ENCODE data around the gene KIAA1671.
"Not testable (repeated sequence)": the region's sequence is repeated elsewhere in the genome, so short reads cannot be mapped to it uniquely, and the experiment has no call there.

The KIAA1671 gene

DNA sequence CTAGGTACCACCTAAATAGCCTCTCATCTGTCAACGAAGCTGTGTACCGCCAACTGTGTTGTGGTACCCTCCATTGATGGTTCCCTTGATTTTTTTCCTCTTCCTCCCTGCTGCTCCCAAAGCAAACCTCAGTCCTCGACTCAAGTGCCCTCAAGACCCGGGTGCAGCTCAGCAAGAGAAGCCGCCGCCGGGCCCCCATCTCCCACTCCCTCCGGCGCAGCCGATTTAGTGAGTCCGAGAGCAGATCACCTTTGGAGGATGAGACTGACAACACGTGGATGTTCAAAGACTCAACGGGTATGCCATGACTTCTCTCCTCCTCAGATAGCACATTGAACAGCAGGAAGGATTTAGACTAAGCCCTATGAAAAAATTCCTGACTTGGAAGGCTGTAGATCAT is 224.7 kb downstream of the KIAA1671 start:
- Histone ChIP-seq H3K4me3 (ENCODE audit: low read depth in 1 of 2, low read length in 2 of 2) (no peak overlapping the region), H3K9ac (ENCODE audit: low read length) (no peak overlapping the region), H3K27me3 (ENCODE audit: control insufficient read depth in 1 of 2, insufficient read depth in 2 of 2, low read length in 2 of 2) (no peaks in the 10 kb centered on the region), H3K27ac (ENCODE audit: low read depth, low read length) (no peak overlapping the region), H3K9me3 (ENCODE audit: low read length) (no peaks in the 10 kb centered on the region), H3K36me3 (ENCODE audit: insufficient read depth, low read length) (peaks cover 12% of the 10 kb centered on the region), H3K4me1 (ENCODE audit: insufficient read depth, low read length) (no peaks in the 10 kb centered on the region)

DNA sequence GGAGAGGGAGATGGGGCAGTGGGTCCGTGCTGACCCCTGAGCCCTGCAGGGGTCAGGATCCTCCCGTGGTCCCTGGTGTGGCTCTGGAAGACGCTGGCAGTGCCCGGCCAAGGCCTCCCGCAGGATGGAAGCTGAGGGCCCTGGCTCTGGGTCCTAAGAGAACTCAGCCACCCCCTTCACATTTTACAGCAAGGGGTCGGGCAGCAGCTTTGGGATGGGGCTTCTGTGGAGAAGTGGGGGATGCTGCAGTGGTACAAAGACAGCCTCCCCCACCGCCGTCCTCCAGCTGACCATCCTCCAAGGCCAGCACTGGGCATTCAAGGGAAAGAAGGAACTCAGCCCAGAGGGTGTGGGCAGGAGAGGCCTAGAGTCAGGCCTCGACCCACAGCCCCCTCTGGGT is 225.4 kb downstream of the KIAA1671 start:
- Histone ChIP-seq H3K4me3 (ENCODE audit: low read depth in 1 of 2, low read length in 2 of 2) (no peak overlapping the region), H3K9me3 (ENCODE audit: low read length) (no peaks in the 10 kb centered on the region), H3K36me3 (ENCODE audit: insufficient read depth, low read length) (peaks cover 12% of the 10 kb centered on the region), H3K27me3 (ENCODE audit: control insufficient read depth in 1 of 2, insufficient read depth in 2 of 2, low read length in 2 of 2) (no peaks in the 10 kb centered on the region), H3K9ac (ENCODE audit: low read length) (no peak overlapping the region), H3K27ac (ENCODE audit: low read depth, low read length) (no peak overlapping the region), H3K4me1 (ENCODE audit: insufficient read depth, low read length) (no peaks in the 10 kb centered on the region)

GRCh38 chr22:25178348-25178747 is 225.8 kb downstream of the KIAA1671 start:
- H3K4me1 ChIP-seq (ENCODE audit: insufficient read depth, low read length); H3K9me3 ChIP-seq (ENCODE audit: low read length); H3K27me3 ChIP-seq (ENCODE audit: control insufficient read depth in 1 of 2, insufficient read depth in 2 of 2, low read length in 2 of 2); H3K9ac ChIP-seq (ENCODE audit: low read length); H3K4me3 ChIP-seq (ENCODE audit: low read depth in 1 of 2, low read length in 2 of 2); H3K27ac ChIP-seq (ENCODE audit: low read depth, low read length): not testable (repeated sequence)
- H3K36me3 ChIP-seq (ENCODE audit: insufficient read depth, low read length): peaks cover 12% of the 10 kb centered on the region

- H3K36me3 ChIP-seq (ENCODE audit: insufficient read depth, low read length): peaks cover 12% of the 10 kb centered on the region
- not testable (repeated sequence) for H3K27ac ChIP-seq (ENCODE audit: low read depth, low read length)
Observed at GRCh38 chr22:25178869-25179631, 226.5 kb downstream of the KIAA1671 start.

GRCh38 chr22:25182131-25183110 is 229.9 kb downstream of the KIAA1671 start:
- Histone ChIP-seq H3K4me3 (ENCODE audit: low read depth in 1 of 2, low read length in 2 of 2) (no peak overlapping the region), H3K27ac (ENCODE audit: low read depth, low read length) (no peak overlapping the region), H3K9me3 (ENCODE audit: low read length) (no peaks in the 10 kb centered on the region), H3K9ac (ENCODE audit: low read length) (no peak overlapping the region), H3K36me3 (ENCODE audit: insufficient read depth, low read length) (no peaks in the 10 kb centered on the region), H3K4me1 (ENCODE audit: insufficient read depth, low read length) (no peaks in the 10 kb centered on the region), H3K27me3 (ENCODE audit: control insufficient read depth in 1 of 2, insufficient read depth in 2 of 2, low read length in 2 of 2) (no peaks in the 10 kb centered on the region)

More at GRCh38 chr22:25178869-25179631, 226.5 kb downstream of the KIAA1671 start:
- not testable (repeated sequence) for H3K4me1 ChIP-seq (ENCODE audit: insufficient read depth, low read length); H3K4me3 ChIP-seq (ENCODE audit: low read depth in 1 of 2, low read length in 2 of 2); H3K27me3 ChIP-seq (ENCODE audit: control insufficient read depth in 1 of 2, insufficient read depth in 2 of 2, low read length in 2 of 2); H3K9me3 ChIP-seq (ENCODE audit: low read length); H3K9ac ChIP-seq (ENCODE audit: low read length)

DNA sequence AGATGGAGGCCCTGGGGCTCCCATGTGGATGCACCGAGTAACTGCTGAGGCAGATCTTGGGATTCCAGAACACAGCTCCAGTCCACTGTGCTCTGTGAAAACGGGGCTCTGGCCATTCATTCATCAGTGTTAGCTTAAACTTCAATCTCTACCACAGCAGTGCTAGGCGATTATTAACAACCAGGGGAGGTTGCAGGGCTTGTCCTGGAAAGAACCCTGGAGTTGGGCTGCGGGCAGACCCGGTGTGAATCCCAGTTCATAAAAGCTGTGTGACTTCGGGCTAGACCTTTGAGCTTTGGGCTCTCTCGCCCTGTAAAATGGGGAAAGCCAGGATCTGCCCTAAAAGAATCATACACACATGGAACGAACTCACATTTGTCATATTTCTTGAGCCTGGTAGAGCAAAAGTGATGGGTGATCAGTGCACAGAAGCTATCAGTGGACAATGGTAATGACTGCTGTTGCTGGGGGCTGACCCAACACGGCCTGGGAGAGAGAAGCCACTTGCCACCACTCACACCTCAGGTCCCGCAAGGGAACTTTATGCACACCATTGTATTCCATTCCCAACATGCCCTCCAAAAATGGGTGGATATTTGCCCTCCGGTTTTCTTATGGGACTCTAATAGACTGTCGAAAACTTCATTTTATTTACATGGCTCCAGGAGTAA is 231.6 kb downstream of the KIAA1671 start:
- Histone ChIP-seq H3K27ac (ENCODE audit: low read depth, low read length) (no peak overlapping the region), H3K9me3 (ENCODE audit: low read length) (no peaks in the 10 kb centered on the region), H3K4me3 (ENCODE audit: low read depth in 1 of 2, low read length in 2 of 2) (no peak overlapping the region), H3K9ac (ENCODE audit: low read length) (no peak overlapping the region), H3K36me3 (ENCODE audit: insufficient read depth, low read length) (no peaks in the 10 kb centered on the region), H3K27me3 (ENCODE audit: control insufficient read depth in 1 of 2, insufficient read depth in 2 of 2, low read length in 2 of 2) (no peaks in the 10 kb centered on the region), H3K4me1 (ENCODE audit: insufficient read depth, low read length) (no peaks in the 10 kb centered on the region)

DNA sequence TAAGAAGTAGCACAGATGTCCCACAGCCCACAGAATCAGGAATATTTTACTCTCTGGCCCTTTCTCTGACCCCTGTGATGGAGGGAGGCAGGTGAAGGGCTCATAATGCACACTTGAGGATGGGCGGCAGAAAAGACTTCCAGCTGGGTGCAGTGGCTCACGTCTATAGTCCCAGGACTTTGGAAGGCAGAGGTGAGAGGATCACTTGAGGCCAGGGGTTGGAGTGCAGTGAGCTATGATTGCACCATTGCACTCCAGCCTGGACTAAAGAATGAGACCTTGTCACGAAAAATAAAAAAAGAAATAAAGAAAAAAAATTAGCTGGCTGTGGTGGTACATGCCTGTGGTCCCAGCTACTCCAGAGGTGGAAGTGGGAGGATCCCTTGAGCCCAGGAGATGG is 233.6 kb downstream of the KIAA1671 start:
- Histone ChIP-seq H3K36me3 (ENCODE audit: insufficient read depth, low read length) (no peaks in the 10 kb centered on the region), H3K9me3 (ENCODE audit: low read length) (no peaks in the 10 kb centered on the region), H3K9ac (ENCODE audit: low read length) (no peak overlapping the region), H3K4me1 (ENCODE audit: insufficient read depth, low read length) (no peaks in the 10 kb centered on the region), H3K27ac (ENCODE audit: low read depth, low read length) (no peak overlapping the region), H3K27me3 (ENCODE audit: control insufficient read depth in 1 of 2, insufficient read depth in 2 of 2, low read length in 2 of 2) (no peaks in the 10 kb centered on the region), H3K4me3 (ENCODE audit: low read depth in 1 of 2, low read length in 2 of 2) (no peak overlapping the region)

DNA sequence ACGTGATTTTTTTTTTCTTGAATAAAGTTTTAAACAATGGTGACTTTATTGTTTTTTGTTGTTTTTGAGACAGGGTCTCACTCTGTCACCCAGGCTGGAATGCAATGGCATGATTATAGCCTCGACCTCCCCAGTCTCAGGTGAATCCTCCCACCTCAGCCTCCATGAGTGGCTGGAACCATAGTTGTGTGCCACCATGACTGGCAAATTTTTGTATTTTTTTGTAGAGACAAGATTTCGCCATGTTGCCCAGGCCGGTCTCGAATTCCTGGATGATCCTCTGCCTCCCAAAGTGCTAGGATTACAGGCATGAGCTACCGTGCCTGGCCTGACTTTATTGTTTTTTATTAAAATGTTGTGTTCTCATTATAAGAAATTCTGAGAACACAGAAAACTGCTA is 235.0 kb downstream of the KIAA1671 start:
- H3K9ac ChIP-seq (ENCODE audit: low read length): no peak overlapping the region
- no peaks in the 10 kb centered on the region for H3K36me3 ChIP-seq (ENCODE audit: insufficient read depth, low read length)
- H3K27ac ChIP-seq (ENCODE audit: low read depth, low read length): no peak overlapping the region
- H3K27me3 ChIP-seq (ENCODE audit: control insufficient read depth in 1 of 2, insufficient read depth in 2 of 2, low read length in 2 of 2): no peaks in the 10 kb centered on the region
- H3K4me3 ChIP-seq (ENCODE audit: low read depth in 1 of 2, low read length in 2 of 2): no peak overlapping the region
- no peaks in the 10 kb centered on the region for H3K9me3 ChIP-seq (ENCODE audit: low read length)
- no peaks in the 10 kb centered on the region for H3K4me1 ChIP-seq (ENCODE audit: insufficient read depth, low read length)

DNA sequence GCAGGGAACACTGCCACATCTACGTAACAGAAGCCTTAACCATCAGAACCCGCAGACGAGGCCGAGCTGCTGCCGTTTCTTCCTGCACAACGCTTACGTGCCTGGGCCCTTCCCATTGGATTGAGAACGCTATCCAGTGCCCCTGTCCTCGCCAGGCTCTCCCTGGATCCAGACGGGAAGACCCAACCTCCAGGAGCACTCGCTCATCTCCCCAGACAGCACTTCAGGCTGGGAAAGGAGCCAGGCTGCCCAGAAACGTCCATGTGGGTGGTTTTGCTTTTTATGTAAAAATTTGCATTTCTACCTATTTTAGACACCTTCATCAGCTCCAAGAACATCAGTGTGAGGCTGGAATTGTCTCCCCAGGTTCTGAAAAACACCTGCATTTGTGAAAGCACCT is 239.9 kb downstream of the KIAA1671 start:
- H3K4me3 ChIP-seq (ENCODE audit: low read depth in 1 of 2, low read length in 2 of 2): no peak overlapping the region
- no peak overlapping the region for H3K27ac ChIP-seq (ENCODE audit: low read depth, low read length)
- H3K9ac ChIP-seq (ENCODE audit: low read length): no peak overlapping the region
- no peaks in the 10 kb centered on the region for H3K36me3 ChIP-seq (ENCODE audit: insufficient read depth, low read length)
- no peaks in the 10 kb centered on the region for H3K9me3 ChIP-seq (ENCODE audit: low read length)
- no peaks in the 10 kb centered on the region for H3K4me1 ChIP-seq (ENCODE audit: insufficient read depth, low read length)
- H3K27me3 ChIP-seq (ENCODE audit: control insufficient read depth in 1 of 2, insufficient read depth in 2 of 2, low read length in 2 of 2): no peaks in the 10 kb centered on the region

- no peak overlapping the region for H3K9ac ChIP-seq (ENCODE audit: low read length)
- H3K27me3 ChIP-seq (ENCODE audit: control insufficient read depth in 1 of 2, insufficient read depth in 2 of 2, low read length in 2 of 2): no peaks in the 10 kb centered on the region
- H3K4me3 ChIP-seq (ENCODE audit: low read depth in 1 of 2, low read length in 2 of 2): no peak overlapping the region
- H3K36me3 ChIP-seq (ENCODE audit: insufficient read depth, low read length): no peaks in the 10 kb centered on the region
- no peak overlapping the region for H3K27ac ChIP-seq (ENCODE audit: low read depth, low read length)
- H3K9me3 ChIP-seq (ENCODE audit: low read length): no peaks in the 10 kb centered on the region
- no peaks in the 10 kb centered on the region for H3K4me1 ChIP-seq (ENCODE audit: insufficient read depth, low read length)
Observed at GRCh38 chr22:25193130-25193529, 240.6 kb downstream of the KIAA1671 start.

GRCh38 chr22:25193548-25193947 is 241.0 kb downstream of the KIAA1671 start:
- no peaks in the 10 kb centered on the region for H3K4me1 ChIP-seq (ENCODE audit: insufficient read depth, low read length)
- H3K27ac ChIP-seq (ENCODE audit: low read depth, low read length): no peak overlapping the region

More at GRCh38 chr22:25193548-25193947, 241.0 kb downstream of the KIAA1671 start:
- H3K9ac ChIP-seq (ENCODE audit: low read length): no peak overlapping the region
- H3K36me3 ChIP-seq (ENCODE audit: insufficient read depth, low read length): no peaks in the 10 kb centered on the region
- H3K4me3 ChIP-seq (ENCODE audit: low read depth in 1 of 2, low read length in 2 of 2): no peak overlapping the region
- no peaks in the 10 kb centered on the region for H3K27me3 ChIP-seq (ENCODE audit: control insufficient read depth in 1 of 2, insufficient read depth in 2 of 2, low read length in 2 of 2)
- no peaks in the 10 kb centered on the region for H3K9me3 ChIP-seq (ENCODE audit: low read length)
